Keratinocyte (primary cell): ENCODE measurements around the gene AJAP1. TPM values are rescaled to one million over a fixed set of nuclear protein-coding genes. Genes with fewer than 3 reads are reported as not detected.

Experiments used
- DNase-seq: peaks from one replicate; pipeline ENCODE4 v3.0.0-alpha.2; 2011; ENCODE audit warnings: low read depth, missing footprints, low spot score
- FAIRE-seq: peaks from 2 replicates; lab custom pipeline; 2011; peaks lifted over from hg19 to GRCh38; lab: Jason Lieb, UNC
- H2AFZ ChIP-seq: 2 replicates; pipeline ENCODE4 v1.6.0; 2012; ENCODE audit warnings: low read length, control low read depth, inconsistent platforms; ENCODE audit not compliant: control insufficient read depth
- H3K27ac ChIP-seq: 2 replicates; pipeline ENCODE4 v1.5.1; 2011; ENCODE audit warnings: low read length; ENCODE audit not compliant: control insufficient read depth, insufficient read depth
- H3K27me3 ChIP-seq: 3 replicates; pipeline ENCODE4 v1.6.0; 2011; ENCODE audit warnings: low read length; ENCODE audit not compliant: control insufficient read depth, insufficient read depth; ENCODE audit errors: extremely low read depth
- H3K36me3 ChIP-seq, 2 experiments: 2 replicates in 1 of 2; 3 replicates in 1 of 2; pipeline ENCODE4 v1.5.1; 2011; ENCODE audit warnings: low read length in 2 of 2, mild to moderate bottlenecking in 1 of 2; ENCODE audit not compliant: control insufficient read depth in 2 of 2, insufficient read depth in 2 of 2; ENCODE audit errors: extremely low read depth in 1 of 2
- H3K4me1 ChIP-seq: 3 replicates; pipeline ENCODE4 v1.5.1; 2011; ENCODE audit warnings: low read length; ENCODE audit not compliant: control insufficient read depth, insufficient read depth; ENCODE audit errors: extremely low read depth
- H3K4me2 ChIP-seq: 3 replicates; pipeline ENCODE4 v1.6.0; 2011; ENCODE audit warnings: low read depth, low read length; ENCODE audit not compliant: control insufficient read depth, insufficient read depth; ENCODE audit errors: extremely low read depth
- H3K4me3 ChIP-seq, 3 experiments: fragments of 200-600 bp in 1 of 3; sonication (generic) in 1 of 3; 2 replicates in 2 of 3; 3 replicates in 1 of 3; pipeline ENCODE4 v1.5.1; 2011 to 2016; ENCODE audit warnings: low read length in 3 of 3, mild to moderate bottlenecking in 3 of 3, control low read depth in 2 of 3, inconsistent platforms in 1 of 3, low read depth in 1 of 3, mixed read lengths in 1 of 3, mixed run types in 1 of 3, moderate library complexity in 1 of 3; ENCODE audit not compliant: control insufficient read depth in 2 of 3, insufficient read depth in 2 of 3; ENCODE audit errors: extremely low read depth in 1 of 3
- H3K79me2 ChIP-seq: 2 replicates; pipeline ENCODE4 v1.6.0; 2012; ENCODE audit warnings: low read length; ENCODE audit not compliant: control insufficient read depth, insufficient read depth
- H3K9ac ChIP-seq: 3 replicates; pipeline ENCODE4 v1.6.0; 2011; ENCODE audit warnings: low read length; ENCODE audit not compliant: control insufficient read depth, insufficient read depth; ENCODE audit errors: extremely low read depth
- H3K9me1 ChIP-seq: 3 replicates; pipeline ENCODE4 v1.6.0; 2011; ENCODE audit warnings: low read length; ENCODE audit not compliant: control insufficient read depth, insufficient read depth; ENCODE audit errors: extremely low read depth
- H3K9me3 ChIP-seq: 2 replicates; pipeline ENCODE4 v1.5.1; 2012; ENCODE audit warnings: low read depth, low read length; ENCODE audit not compliant: control insufficient read depth
- H4K20me1 ChIP-seq: 3 replicates; pipeline ENCODE4 v1.6.0; 2011; ENCODE audit warnings: low read length; ENCODE audit not compliant: control insufficient read depth, insufficient read depth; ENCODE audit errors: extremely low read depth
- CTCF ChIP-seq, 3 experiments: IDR thresholded peaks in 1 of 3; conservative IDR thresholded peaks in 1 of 3; optimal IDR thresholded peaks in 1 of 3; 2 replicates in 2 of 3; 3 replicates in 1 of 3; pipeline versions ENCODE3 to v1.5.1; 2011; ENCODE audit warnings: low read length in 3 of 3, mild to moderate bottlenecking in 3 of 3, moderate library complexity in 2 of 3, control low read depth in 1 of 3, inconsistent platforms in 1 of 3; ENCODE audit not compliant: insufficient read depth in 2 of 3; ENCODE audit errors: extremely low read depth in 1 of 3
- EZH2 ChIP-seq: IDR thresholded peaks from one replicate; pipeline ENCODE4 v1.6.1; 2012; ENCODE audit warnings: inconsistent platforms, mild to moderate bottlenecking, low read length, moderate library complexity
- dilution Hi-C: fragments of 300-500 bp; cut with MboI; formaldehyde crosslinking; loops from one replicate; pipeline ENCODE4 v1.7.0; 2020; ENCODE audit warnings: low sequenced_read_pairs; ENCODE audit not compliant: extremely low pct_ligation_motif_present
- polyA plus RNA-seq, 5 experiments: library from polyadenylated mRNA; depleted of rRNA in 3 of 5; stranded (reverse) in 3 of 5; stranded (forward) in 1 of 5; unstranded in 1 of 5; fragments of >200 nt; gene quantifications; 1 replicate in 1 of 5; 2 replicates in 3 of 5; 3 replicates in 1 of 5; pipeline versions ENCODE4 v1.2.1 to v1.2.3, GENCODE V29; 2011 to 2012; ENCODE audit warnings: missing spikeins in 2 of 5, low read depth in 1 of 5, low replicate concordance in 1 of 5

AJAP1 gene
- polyA plus RNA-seq, 1 donor (not counting 4 experiments of a cell fraction or from before 2014, with no cell fraction given) = 2.2 TPM

GRCh38 chr1:4771721-4772120 is 117.3 kb downstream of the AJAP1 start:
- Histone ChIP-seq H3K4me3 (no peak overlapping the region), H3K36me3 (peaks cover under 1 to 4% of the 10 kb centered on the region in 2 experiments), H3K4me2 (no peak overlapping the region), H3K27ac (no peak overlapping the region), H3K4me1 (no peaks in the 10 kb centered on the region), H2AFZ (no peak overlapping the region), H3K79me2 (no peaks in the 10 kb centered on the region), H3K9ac (no peak overlapping the region), H3K9me3 (no peaks in the 10 kb centered on the region), H3K27me3 (no peaks in the 10 kb centered on the region), H3K9me1 (no peaks in the 10 kb centered on the region), H4K20me1 (no peaks in the 10 kb centered on the region)
- DNase-seq (no peak), FAIRE-seq (no peak)
- dilution Hi-C loops = no loop called here
- TF ChIP-seq CTCF (optimal IDR thresholded peaks at IDR 0.05 in 1 of 3, IDR thresholded peaks at IDR 0.05 in 1 of 3, conservative IDR thresholded peaks at IDR 0.05 in 1 of 3; ENCODE audit: extremely low read depth in 1 of 3, insufficient read depth in 2 of 3, low read length in 3 of 3) (no peak), EZH2 (no peak)

GRCh38 chr1:4772294-4773010 is 118.0 kb downstream of the AJAP1 start:
- H3K4me3 ChIP-seq = no peak overlapping the region
- no peaks in the 10 kb centered on the region for H3K79me2 ChIP-seq
- peaks cover 3 to 7% of the 10 kb centered on the region in 2 experiments for H3K36me3 ChIP-seq
- TF ChIP-seq CTCF (optimal IDR thresholded peaks at IDR 0.05 in 1 of 3, IDR thresholded peaks at IDR 0.05 in 1 of 3, conservative IDR thresholded peaks at IDR 0.05 in 1 of 3; ENCODE audit: extremely low read depth in 1 of 3, insufficient read depth in 2 of 3, low read length in 3 of 3) (no peak), EZH2 (no peak)
- H4K20me1 ChIP-seq = no peaks in the 10 kb centered on the region
- H3K4me1 ChIP-seq = no peaks in the 10 kb centered on the region
- no peak overlapping the region for H3K4me2 ChIP-seq
- H3K9me1 ChIP-seq = no peaks in the 10 kb centered on the region
- dilution Hi-C loops = no loop called here
- no peaks in the 10 kb centered on the region for H3K9me3 ChIP-seq
- H3K9ac ChIP-seq = no peak overlapping the region
- DNase-seq = no peak
- H2AFZ ChIP-seq = no peak overlapping the region
- no peaks in the 10 kb centered on the region for H3K27me3 ChIP-seq
- no peak for FAIRE-seq
- no peak overlapping the region for H3K27ac ChIP-seq
